ENCODE data around the gene TBC1D22A. TPM values are rescaled to one million over a fixed set of nuclear protein-coding genes. Genes with fewer than 3 reads are reported as not detected.
A peak's percentile ranks its signal among the peaks of the same experiment; 100 is the strongest.

TBC1D22A gene
- total RNA-seq, 1 donor from 2014 or later = 28.9 TPM

- TF ChIP-seq CTCF (IDR thresholded peaks at IDR 0.05) = no peak
- H3K4me1 Mint-ChIP-seq (ENCODE audit: unreplicated experiment) = peaks cover 13% of the 10 kb centered on the region
- no peak overlapping the region for H3K4me3 Mint-ChIP-seq (ENCODE audit: unreplicated experiment)
- H3K27me3 Mint-ChIP-seq (ENCODE audit: unreplicated experiment) = no peaks in the 10 kb centered on the region
- peaks cover 18% of the 10 kb centered on the region for H3K36me3 Mint-ChIP-seq (ENCODE audit: unreplicated experiment)
- no peak for DNase-seq (ENCODE audit: extremely low spot score, unreplicated experiment)
- H3K9me3 Mint-ChIP-seq (ENCODE audit: unreplicated experiment) = no peaks in the 10 kb centered on the region
- no peak overlapping the region for H3K27ac Mint-ChIP-seq (ENCODE audit: unreplicated experiment)
Observed at GRCh38 chr22:46723882-46724281, 38.6 kb upstream of the TBC1D22A start.

- H3K36me3 Mint-ChIP-seq (ENCODE audit: unreplicated experiment) = peaks cover 11% of the 10 kb centered on the region
- no peak overlapping the region for H3K27ac Mint-ChIP-seq (ENCODE audit: unreplicated experiment)
- peaks cover 13% of the 10 kb centered on the region for H3K4me1 Mint-ChIP-seq (ENCODE audit: unreplicated experiment)
- H3K9me3 Mint-ChIP-seq (ENCODE audit: unreplicated experiment) = no peaks in the 10 kb centered on the region
- TF ChIP-seq CTCF (IDR thresholded peaks at IDR 0.05) = no peak
- no peak for DNase-seq (ENCODE audit: extremely low spot score, unreplicated experiment)
- no peaks in the 10 kb centered on the region for H3K27me3 Mint-ChIP-seq (ENCODE audit: unreplicated experiment)
- no peak overlapping the region for H3K4me3 Mint-ChIP-seq (ENCODE audit: unreplicated experiment)
Observed at GRCh38 chr22:46725096-46725495, 37.4 kb upstream of the TBC1D22A start.

GRCh38 chr22:46726066-46726985, 36.1 kb upstream of the TBC1D22A start:
- peak overlapping the region; percentile 76 for H3K27ac Mint-ChIP-seq (ENCODE audit: unreplicated experiment)
- H3K9me3 Mint-ChIP-seq (ENCODE audit: unreplicated experiment) = no peaks in the 10 kb centered on the region
- TF ChIP-seq CTCF (IDR thresholded peaks at IDR 0.05) = no peak
- peaks cover 8% of the 10 kb centered on the region for H3K36me3 Mint-ChIP-seq (ENCODE audit: unreplicated experiment)
- no peak overlapping the region for H3K4me3 Mint-ChIP-seq (ENCODE audit: unreplicated experiment)
- H3K4me1 Mint-ChIP-seq (ENCODE audit: unreplicated experiment) = peaks cover 22% of the 10 kb centered on the region
- no peak for DNase-seq (ENCODE audit: extremely low spot score, unreplicated experiment)
- H3K27me3 Mint-ChIP-seq (ENCODE audit: unreplicated experiment) = no peaks in the 10 kb centered on the region

GRCh38 chr22:46726986-46727317, 35.5 kb upstream of the TBC1D22A start:
- Mint-ChIP-seq H3K36me3 (ENCODE audit: unreplicated experiment) (peaks cover 14% of the 10 kb centered on the region), H3K4me1 (ENCODE audit: unreplicated experiment) (peaks cover 28% of the 10 kb centered on the region), H3K4me3 (ENCODE audit: unreplicated experiment) (no peak overlapping the region), H3K27ac (ENCODE audit: unreplicated experiment) (peak overlapping the region; percentile 47), H3K9me3 (ENCODE audit: unreplicated experiment) (no peaks in the 10 kb centered on the region), H3K27me3 (ENCODE audit: unreplicated experiment) (no peaks in the 10 kb centered on the region)
- no peak for DNase-seq (ENCODE audit: extremely low spot score, unreplicated experiment)
- no peak for TF ChIP-seq CTCF (IDR thresholded peaks at IDR 0.05)

- Mint-ChIP-seq H3K27ac (ENCODE audit: unreplicated experiment) (no peak overlapping the region), H3K27me3 (ENCODE audit: unreplicated experiment) (no peaks in the 10 kb centered on the region), H3K4me3 (ENCODE audit: unreplicated experiment) (no peak overlapping the region), H3K4me1 (ENCODE audit: unreplicated experiment) (peaks cover 32% of the 10 kb centered on the region), H3K36me3 (ENCODE audit: unreplicated experiment) (peaks cover 14% of the 10 kb centered on the region), H3K9me3 (ENCODE audit: unreplicated experiment) (no peaks in the 10 kb centered on the region)
- TF ChIP-seq CTCF (IDR thresholded peaks at IDR 0.05) = no peak
- DNase-seq (ENCODE audit: extremely low spot score, unreplicated experiment) = no peak
Observed at GRCh38 chr22:46727813-46728364, 34.6 kb upstream of the TBC1D22A start.

All from osteocyte (in vitro differentiated cells).